HL-60 (cell line): ENCODE results near the gene GFPT1.

Experiments used
- DNase-seq, 2 experiments: peaks; one replicate each; pipeline ENCODE4 v3.0.0-alpha.2; 2010 to 2020; ENCODE audit warnings: low read depth in 1 of 2, low spot score in 1 of 2
- H3K27ac ChIP-seq: fragments of 250-450 bp; sonication (Bioruptor Pico); replicated peaks from 2 replicates; pipeline ENCODE4 v1.5.1; 2020; ENCODE audit warnings: mild to moderate bottlenecking, moderate library complexity
- H3K27me3 ChIP-seq: fragments of 250-450 bp; sonication (Bioruptor Pico); 2 replicates; pipeline ENCODE4 v1.5.1; 2021; ENCODE audit warnings: mild to moderate bottlenecking, moderate library complexity; ENCODE audit not compliant: insufficient read depth, poor library complexity, severe bottlenecking
- H3K4me3 ChIP-seq: replicated peaks from 2 replicates; pipeline ENCODE4 v1.5.1; 2011; ENCODE audit warnings: mild to moderate bottlenecking, control low read depth, low read length; ENCODE audit not compliant: insufficient read depth
- GABPA ChIP-seq: IDR thresholded peaks from 2 replicates; pipeline ENCODE4 v1.6.1; 2012; ENCODE audit warnings: low read depth
- POLR2AphosphoS5 ChIP-seq: IDR thresholded peaks from 2 replicates; pipeline ENCODE4 v1.6.1; 2012; ENCODE audit warnings: low read depth
- REST ChIP-seq: IDR thresholded peaks from 2 replicates; pipeline ENCODE4 v1.6.1; 2012; ENCODE audit warnings: low read depth; ENCODE audit not compliant: insufficient replicate concordance
- SPI1 ChIP-seq: IDR thresholded peaks from 2 replicates; pipeline ENCODE4 v1.6.1; 2012; ENCODE audit warnings: low read depth, mild to moderate bottlenecking, borderline replicate concordance
- TF ChIP-seq, protein P1 (sequence below): IDR thresholded peaks from one replicate; pipeline ENCODE4 v1.5.1; 2011; ENCODE audit warnings: low read length, control low read depth, inconsistent platforms; ENCODE audit not compliant: insufficient read depth

The GFPT1 gene

GRCh38 chr2:69393963-69394362 is 6.9 kb upstream of the GFPT1 start:
- no peak overlapping the region for H3K27ac ChIP-seq
- no peak overlapping the region for H3K4me3 ChIP-seq
- H3K27me3 ChIP-seq: no peaks in the 10 kb centered on the region
- TF ChIP-seq, protein P1, sequence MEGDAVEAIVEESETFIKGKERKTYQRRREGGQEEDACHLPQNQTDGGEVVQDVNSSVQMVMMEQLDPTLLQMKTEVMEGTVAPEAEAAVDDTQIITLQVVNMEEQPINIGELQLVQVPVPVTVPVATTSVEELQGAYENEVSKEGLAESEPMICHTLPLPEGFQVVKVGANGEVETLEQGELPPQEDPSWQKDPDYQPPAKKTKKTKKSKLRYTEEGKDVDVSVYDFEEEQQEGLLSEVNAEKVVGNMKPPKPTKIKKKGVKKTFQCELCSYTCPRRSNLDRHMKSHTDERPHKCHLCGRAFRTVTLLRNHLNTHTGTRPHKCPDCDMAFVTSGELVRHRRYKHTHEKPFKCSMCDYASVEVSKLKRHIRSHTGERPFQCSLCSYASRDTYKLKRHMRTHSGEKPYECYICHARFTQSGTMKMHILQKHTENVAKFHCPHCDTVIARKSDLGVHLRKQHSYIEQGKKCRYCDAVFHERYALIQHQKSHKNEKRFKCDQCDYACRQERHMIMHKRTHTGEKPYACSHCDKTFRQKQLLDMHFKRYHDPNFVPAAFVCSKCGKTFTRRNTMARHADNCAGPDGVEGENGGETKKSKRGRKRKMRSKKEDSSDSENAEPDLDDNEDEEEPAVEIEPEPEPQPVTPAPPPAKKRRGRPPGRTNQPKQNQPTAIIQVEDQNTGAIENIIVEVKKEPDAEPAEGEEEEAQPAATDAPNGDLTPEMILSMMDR: no peak
- no peak for TF ChIP-seq SPI1
- no peak for TF ChIP-seq POLR2AphosphoS5
- no peak for TF ChIP-seq REST
- no peak for TF ChIP-seq GABPA
- no peak for DNase-seq

GRCh38 chr2:69390471-69390870 is 3.4 kb upstream of the GFPT1 start:
- H3K27me3 ChIP-seq: no peaks in the 10 kb centered on the region
- H3K4me3 ChIP-seq: no peak overlapping the region
- TF ChIP-seq SPI1 (peak; percentile 39; the same call in 1 of the 2 replicates), POLR2AphosphoS5 (no peak), GABPA (no peak)
- DNase-seq: peak; percentile 41 to 77
- H3K27ac ChIP-seq: peak overlapping the region; percentile 38

DNA sequence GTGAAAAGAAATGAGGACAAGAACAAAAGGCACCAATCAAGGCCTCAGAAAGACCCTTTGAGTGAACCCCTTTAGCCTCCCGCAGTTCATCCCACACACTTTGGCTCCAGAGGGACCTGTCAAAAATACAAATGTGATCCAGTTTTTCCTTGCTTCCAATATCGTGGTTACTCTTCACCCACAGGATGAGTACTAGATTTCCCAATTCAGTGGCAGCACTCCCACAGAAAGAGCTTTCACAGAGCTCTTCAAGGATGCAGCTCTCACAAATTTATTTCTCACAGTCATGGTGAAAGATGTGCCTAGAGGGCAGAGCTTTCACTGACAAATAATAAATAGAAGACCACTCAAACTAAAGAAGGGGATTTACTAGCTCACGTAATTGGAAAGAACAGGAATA is 3.0 kb upstream of the GFPT1 start:
- DNase-seq: no peak
- TF ChIP-seq POLR2AphosphoS5 (no peak), SPI1 (no peak), REST (no peak), GABPA (no peak)
- TF ChIP-seq, protein P1: no peak
- peak overlapping the region; percentile 38 for H3K27ac ChIP-seq
- H3K4me3 ChIP-seq: no peak overlapping the region
- no peaks in the 10 kb centered on the region for H3K27me3 ChIP-seq

DNA sequence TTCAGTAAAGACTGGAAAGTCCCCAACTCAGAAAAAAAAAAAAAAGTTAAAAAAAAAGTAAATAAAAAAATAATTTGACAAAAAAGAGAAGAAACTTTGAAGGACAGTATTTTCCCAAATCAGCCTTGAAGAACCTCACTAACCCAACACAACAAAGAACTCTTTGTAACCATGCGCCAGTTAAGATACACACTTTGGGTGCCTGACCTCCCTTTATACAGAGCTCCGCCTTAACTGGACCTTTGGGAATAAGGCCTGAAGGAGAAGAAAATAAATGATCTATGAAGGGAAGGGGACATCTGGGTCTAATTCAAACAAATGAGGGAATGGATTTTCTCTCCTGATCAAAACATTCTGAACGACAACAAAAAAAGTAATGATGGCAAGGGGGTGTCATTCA is 2.2 kb upstream of the GFPT1 start:
- Histone ChIP-seq H3K4me3 (no peak overlapping the region), H3K27me3 (no peaks in the 10 kb centered on the region), H3K27ac (no peak overlapping the region)
- no peak for DNase-seq
- TF ChIP-seq, protein P1: no peak
- TF ChIP-seq SPI1: no peak
- TF ChIP-seq GABPA: no peak
- TF ChIP-seq POLR2AphosphoS5: no peak
- TF ChIP-seq REST: no peak
